Measurements from ENCODE around the gene MYH14.
"Not testable (repeated sequence)": the region's sequence is repeated elsewhere in the genome, so short reads cannot be mapped to it uniquely, and the experiment has no call there.

The MYH14 gene

DNA sequence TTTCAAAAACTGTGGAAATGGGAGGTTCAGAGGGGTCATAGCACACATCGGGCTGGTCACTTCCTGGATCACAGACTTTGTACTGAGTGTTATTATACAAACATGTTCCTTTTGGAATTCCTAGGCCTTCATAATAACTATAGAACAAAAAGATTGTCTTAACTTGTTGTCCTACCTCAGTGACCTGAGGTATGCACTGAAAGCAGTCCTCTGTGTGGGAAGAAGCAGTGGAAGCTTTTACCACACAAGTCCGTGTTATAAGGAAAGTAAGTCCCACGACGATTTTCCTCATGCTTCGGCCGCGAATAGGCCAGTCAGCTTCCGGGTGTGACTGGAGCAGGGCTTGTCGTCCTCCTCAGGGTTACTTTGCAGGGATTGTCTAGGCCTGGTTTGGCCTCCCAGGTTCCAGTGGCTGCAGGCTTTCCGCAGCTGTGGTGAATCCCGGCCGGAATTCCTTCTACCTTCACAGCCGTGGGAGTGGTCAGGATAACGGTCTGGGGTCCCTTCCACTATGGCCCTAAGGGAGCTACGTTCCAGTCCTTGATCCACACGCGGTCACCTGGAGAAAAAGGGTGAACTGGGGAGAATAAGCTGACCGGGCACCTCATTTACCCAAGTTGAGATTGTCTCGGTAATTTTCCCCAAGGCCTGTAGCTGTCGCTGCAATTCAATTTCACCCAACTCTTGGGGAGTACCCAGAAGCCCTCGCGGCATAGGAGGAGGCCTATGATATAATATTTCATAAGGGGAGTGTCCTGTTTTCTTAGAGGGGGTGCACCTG, 146.0 kb downstream of the MYH14 start:
- H3K27ac ChIP-seq (ENCODE audit: low read depth, low read length, severe bottlenecking), result no peak overlapping the region
- no peaks in the 10 kb centered on the region for H3K4me1 ChIP-seq (ENCODE audit: control insufficient read depth, insufficient read depth, low read length, poor library complexity, severe bottlenecking)
- WGBS, 2 experiments (ENCODE audit: insufficient coverage in 2 of 2), result 85 to 87% methylated on average over 15 to 17 of the region's 22 CpGs
- H3K36me3 ChIP-seq (ENCODE audit: control insufficient read depth, insufficient read depth, low read length), result no peaks in the 10 kb centered on the region
- H3K9me3 ChIP-seq (ENCODE audit: control insufficient read depth, low read length), result no peaks in the 10 kb centered on the region
- H3K4me3 ChIP-seq (ENCODE audit: extremely low read depth, insufficient read depth, low read length, poor library complexity, severe bottlenecking), result no peak overlapping the region

DNA sequence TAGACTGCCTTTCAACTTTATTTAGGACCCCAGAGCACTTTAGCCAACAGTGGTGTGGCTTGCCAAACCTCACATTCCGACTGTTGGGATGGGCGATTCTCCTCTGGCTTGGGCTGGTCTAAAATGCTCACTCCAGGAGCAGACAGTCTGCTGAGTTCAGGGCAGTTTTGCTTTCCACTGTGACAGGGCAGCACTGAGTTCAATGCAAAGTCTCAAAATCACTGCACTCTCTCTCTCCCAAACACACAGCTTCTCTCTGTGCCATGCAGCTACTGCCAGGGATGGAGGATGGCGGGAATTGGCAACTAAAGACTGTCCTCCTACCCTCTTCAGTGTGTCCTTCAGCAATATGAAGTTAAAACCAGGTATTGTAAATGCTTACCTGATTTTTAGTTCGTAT, 148.8 kb downstream of the MYH14 start:
- Histone ChIP-seq H3K9me3 (ENCODE audit: control insufficient read depth, low read length) (no peaks in the 10 kb centered on the region), H3K36me3 (ENCODE audit: control insufficient read depth, insufficient read depth, low read length) (no peaks in the 10 kb centered on the region), H3K27ac (ENCODE audit: low read depth, low read length, severe bottlenecking) (no peak overlapping the region), H3K4me3 (ENCODE audit: extremely low read depth, insufficient read depth, low read length, poor library complexity, severe bottlenecking) (no peak overlapping the region), H3K4me1 (ENCODE audit: control insufficient read depth, insufficient read depth, low read length, poor library complexity, severe bottlenecking) (no peaks in the 10 kb centered on the region)
- 73 to 100% methylated on average over 2 to 3 of the region's 4 CpGs for WGBS, 2 experiments (ENCODE audit: insufficient coverage in 2 of 2)

DNA sequence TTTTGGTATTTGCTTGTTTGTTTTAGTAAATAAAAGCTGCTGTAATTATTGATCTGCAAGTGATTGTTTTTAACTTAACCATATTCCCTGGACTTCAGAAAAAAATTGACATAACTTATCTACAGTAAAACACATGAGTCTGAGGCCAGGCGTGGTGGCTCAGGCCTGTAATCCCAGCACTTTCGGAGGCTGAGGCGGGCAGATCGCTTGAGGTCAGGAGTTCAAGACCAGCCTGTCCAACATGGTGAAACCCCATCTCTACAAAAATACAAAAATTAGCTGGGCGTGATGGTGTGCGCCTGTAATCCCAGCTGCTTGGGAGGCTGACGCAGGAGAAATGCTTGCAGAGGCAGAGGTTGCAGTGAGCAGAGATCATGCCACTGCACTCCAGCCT, 150.1 kb downstream of the MYH14 start:
- not testable (repeated sequence) for H3K9me3 ChIP-seq (ENCODE audit: control insufficient read depth, low read length); H3K4me3 ChIP-seq (ENCODE audit: extremely low read depth, insufficient read depth, low read length, poor library complexity, severe bottlenecking); H3K4me1 ChIP-seq (ENCODE audit: control insufficient read depth, insufficient read depth, low read length, poor library complexity, severe bottlenecking); H3K36me3 ChIP-seq (ENCODE audit: control insufficient read depth, insufficient read depth, low read length); H3K27ac ChIP-seq (ENCODE audit: low read depth, low read length, severe bottlenecking)
- WGBS, 2 experiments (ENCODE audit: insufficient coverage in 2 of 2), result 86 to 94% methylated on average over 7 of the region's 7 CpGs

DNA sequence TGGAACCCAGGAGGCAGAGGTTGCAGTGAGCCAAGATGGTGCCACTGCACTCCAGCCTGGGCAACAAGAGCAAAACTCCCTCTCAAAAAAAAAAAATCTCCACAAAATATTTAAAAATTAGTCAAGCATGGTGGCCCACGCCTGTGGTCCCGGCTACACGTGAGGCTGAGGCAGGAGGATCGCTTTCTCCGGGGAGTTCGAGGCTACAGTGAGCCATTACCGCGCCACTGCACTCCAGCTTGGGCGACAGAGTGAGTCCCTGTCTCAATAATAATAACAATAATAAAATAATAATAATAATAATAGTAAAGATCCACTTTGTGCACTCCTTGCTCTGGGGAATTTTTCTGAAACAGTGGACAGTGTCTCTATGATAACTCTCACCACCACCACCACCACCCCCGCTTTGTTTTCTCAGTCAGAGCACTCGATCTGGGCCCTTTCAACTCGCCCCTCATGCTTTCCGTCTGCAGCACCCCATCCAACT, 153.3 kb downstream of the MYH14 start:
- no peaks in the 10 kb centered on the region for H3K36me3 ChIP-seq (ENCODE audit: control insufficient read depth, insufficient read depth, low read length)
- no peaks in the 10 kb centered on the region for H3K9me3 ChIP-seq (ENCODE audit: control insufficient read depth, low read length)
- H3K4me1 ChIP-seq (ENCODE audit: control insufficient read depth, insufficient read depth, low read length, poor library complexity, severe bottlenecking), result no peaks in the 10 kb centered on the region
- H3K4me3 ChIP-seq (ENCODE audit: extremely low read depth, insufficient read depth, low read length, poor library complexity, severe bottlenecking), result no peak overlapping the region
- no peak overlapping the region for H3K27ac ChIP-seq (ENCODE audit: low read depth, low read length, severe bottlenecking)
- WGBS, 2 experiments (ENCODE audit: insufficient coverage in 2 of 2), result 11 to 70% methylated on average over 3 to 7 of the region's 13 CpGs

DNA sequence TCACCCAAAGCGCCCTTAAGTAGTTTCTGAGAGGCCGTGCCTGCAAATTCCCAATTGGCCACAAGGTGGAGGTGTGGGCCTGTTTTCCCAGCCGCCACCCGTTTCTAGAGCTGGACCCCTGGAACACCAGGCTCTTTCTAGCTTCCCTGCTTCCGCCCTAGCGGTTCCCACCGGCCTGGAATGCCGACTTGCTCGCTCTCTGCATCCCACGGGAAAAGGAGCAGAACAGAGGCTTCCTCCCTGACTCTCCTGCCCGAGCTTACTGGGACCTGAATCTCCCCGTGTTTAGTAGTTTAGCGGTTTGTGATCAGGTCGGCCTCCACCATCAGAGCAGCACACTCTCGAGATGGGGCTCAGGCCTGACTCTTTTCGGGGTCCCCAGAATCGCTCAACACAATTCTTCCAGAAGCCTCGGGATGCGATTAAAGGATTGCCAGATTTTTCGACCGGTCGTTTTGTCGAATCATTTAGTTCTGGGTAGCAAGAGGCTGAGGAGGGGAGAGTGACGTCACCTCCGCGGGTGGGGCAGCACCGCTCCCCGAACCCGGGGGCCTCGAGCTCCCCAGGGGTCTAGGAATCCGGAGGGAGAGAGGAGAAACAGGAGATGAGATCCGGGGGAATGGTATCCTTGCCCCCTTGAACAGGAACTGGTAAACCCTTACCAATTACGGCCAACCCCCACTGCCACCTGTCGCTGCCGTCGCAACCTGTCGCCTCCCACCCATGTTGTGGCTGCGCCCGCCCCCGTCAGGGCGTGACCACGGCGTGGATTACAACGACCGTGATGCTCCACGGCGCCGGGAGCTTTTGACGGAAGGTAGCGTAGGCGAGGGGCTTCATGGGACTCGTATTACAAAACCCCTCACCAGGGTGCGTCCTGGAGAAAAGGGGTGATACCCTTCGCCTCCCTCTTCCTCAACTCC, 154.0 kb downstream of the MYH14 start:
- no peaks in the 10 kb centered on the region for H3K9me3 ChIP-seq (ENCODE audit: control insufficient read depth, low read length)
- no peaks in the 10 kb centered on the region for H3K36me3 ChIP-seq (ENCODE audit: control insufficient read depth, insufficient read depth, low read length)
- H3K27ac ChIP-seq (ENCODE audit: low read depth, low read length, severe bottlenecking), result no peak overlapping the region
- WGBS, 2 experiments (ENCODE audit: insufficient coverage in 2 of 2), result 65 to 78% methylated on average over 42 to 48 of the region's 54 CpGs
- H3K4me3 ChIP-seq (ENCODE audit: extremely low read depth, insufficient read depth, low read length, poor library complexity, severe bottlenecking), result no peak overlapping the region
- H3K4me1 ChIP-seq (ENCODE audit: control insufficient read depth, insufficient read depth, low read length, poor library complexity, severe bottlenecking), result no peaks in the 10 kb centered on the region

DNA sequence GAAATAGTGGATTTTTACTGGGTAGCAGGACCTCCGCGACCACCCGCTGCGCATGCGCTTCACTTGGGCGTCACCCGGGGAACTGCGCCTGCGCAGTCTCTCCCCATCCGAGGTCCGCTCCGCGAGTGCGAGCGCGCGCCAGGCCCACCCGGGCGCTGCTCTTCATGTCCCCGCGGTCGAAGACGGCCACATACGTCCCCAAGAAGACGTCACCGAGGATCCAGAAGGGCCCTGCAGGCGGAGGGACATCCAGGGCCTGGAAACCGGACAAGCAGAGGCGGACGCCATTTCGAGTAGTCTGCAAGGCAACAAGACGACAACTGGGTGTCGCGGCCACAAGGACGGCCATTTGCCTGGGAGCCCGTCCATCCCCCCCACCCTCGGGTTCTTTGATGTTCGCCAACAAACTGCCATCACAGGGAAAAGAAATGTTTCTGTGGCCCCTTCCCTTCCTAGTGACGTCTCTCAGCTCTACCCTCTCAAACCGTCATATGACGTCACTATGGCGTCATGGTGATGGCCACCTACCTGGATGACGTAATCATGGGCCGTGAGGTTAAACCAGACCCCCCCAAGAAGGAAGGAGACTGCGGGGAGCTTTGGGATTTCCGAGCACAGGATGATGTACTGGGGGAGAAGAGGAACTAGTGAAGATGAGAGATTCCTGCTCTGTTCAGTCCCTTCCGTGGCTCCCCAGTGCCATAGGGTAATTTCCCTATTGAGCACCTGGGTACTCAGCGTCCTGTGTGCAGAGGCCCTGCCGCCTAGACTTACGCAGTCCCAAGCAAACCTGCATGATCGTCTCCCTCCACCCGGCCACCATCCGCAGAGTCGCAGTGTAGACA, 155.3 kb downstream of the MYH14 start:
- Histone ChIP-seq H3K9me3 (ENCODE audit: control insufficient read depth, low read length) (no peaks in the 10 kb centered on the region), H3K27ac (ENCODE audit: low read depth, low read length, severe bottlenecking) (no peak overlapping the region), H3K4me3 (ENCODE audit: extremely low read depth, insufficient read depth, low read length, poor library complexity, severe bottlenecking) (no peak overlapping the region), H3K36me3 (ENCODE audit: control insufficient read depth, insufficient read depth, low read length) (no peaks in the 10 kb centered on the region), H3K4me1 (ENCODE audit: control insufficient read depth, insufficient read depth, low read length, poor library complexity, severe bottlenecking) (no peaks in the 10 kb centered on the region)
- WGBS, 2 experiments (ENCODE audit: insufficient coverage in 2 of 2), result 93 to 94% methylated on average over 46 to 53 of the region's 54 CpGs

DNA sequence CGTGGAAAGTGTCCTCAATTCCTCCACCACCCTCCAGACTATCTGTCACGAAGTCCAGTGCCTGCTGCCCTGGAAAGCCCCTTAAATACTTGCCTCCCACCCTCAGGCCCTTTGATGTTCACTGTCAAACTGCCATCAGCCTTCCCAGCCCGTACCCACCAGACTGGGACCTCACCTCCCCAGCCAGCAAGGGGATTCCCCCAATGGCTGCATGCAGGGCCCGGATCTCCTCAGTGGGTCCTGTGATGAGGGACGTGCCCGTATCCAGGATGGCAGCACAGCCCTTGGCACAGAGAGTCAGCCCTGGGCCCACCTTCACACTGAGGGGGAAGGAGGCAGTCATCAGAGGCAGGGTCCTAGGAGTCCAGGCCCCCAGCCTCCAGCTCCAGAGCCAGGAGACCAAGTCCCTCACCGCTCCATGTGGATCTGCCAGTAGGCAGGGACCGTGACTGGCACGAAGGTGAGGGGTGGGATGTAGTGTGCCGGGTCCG, 156.0 kb downstream of the MYH14 start:
- Histone ChIP-seq H3K36me3 (ENCODE audit: control insufficient read depth, insufficient read depth, low read length) (no peaks in the 10 kb centered on the region), H3K27ac (ENCODE audit: low read depth, low read length, severe bottlenecking) (no peak overlapping the region), H3K4me3 (ENCODE audit: extremely low read depth, insufficient read depth, low read length, poor library complexity, severe bottlenecking) (no peak overlapping the region), H3K9me3 (ENCODE audit: control insufficient read depth, low read length) (no peaks in the 10 kb centered on the region), H3K4me1 (ENCODE audit: control insufficient read depth, insufficient read depth, low read length, poor library complexity, severe bottlenecking) (no peaks in the 10 kb centered on the region)
- WGBS, 2 experiments (ENCODE audit: insufficient coverage in 2 of 2), result 68 to 90% methylated on average over 2 to 7 of the region's 11 CpGs
